K562 (cell line): Measurements from ENCODE around the gene TRANK1. TPM values are rescaled to one million over a fixed set of nuclear protein-coding genes. Genes with fewer than 3 reads are reported as not detected.

Experiments
- ATAC-seq: fragments of 200-7000 bp; cut with Tn5 transposase; 3 replicates; pipeline ENCODE4 v1.9.1; 2020; ENCODE audit warnings: moderate library complexity
- BruUV-seq: library from RNA; stranded (reverse); fragments of 400-500 nt; replicated peaks from 2 replicates; lab custom pipeline; 2021; lab: Mats Ljungman, UMichigan
- CTCF ChIA-PET: fragments of 300-600 bp; formaldehyde crosslinking; extraction: SDS; loops from one replicate; lab custom pipeline; 2021; ENCODE audit warnings: low intra/inter-chr PET ratio; lab: Yijun Ruan, JAX
- POLR2A ChIA-PET: fragments of 300-600, 350-650 bp; sonication (Branson Sonifier 250); formaldehyde crosslinking; extraction: SDS; loops from one replicate; lab custom pipeline; 2021; ENCODE audit warnings: antibody characterized with exemption, inconsistent platforms; lab: Yijun Ruan, JAX
- DNase-seq, 4 experiments: peaks; one replicate each; pipeline versions ENCODE4 v3.0.0 to v3.0.0-alpha.2; 2011 to 2018; ENCODE audit warnings: low spot score in 3 of 4, mixed read lengths in 3 of 4; ENCODE audit errors: extremely low read depth in 1 of 4
- FAIRE-seq: peaks from 2 replicates; lab custom pipeline; 2011; peaks lifted over from hg19 to GRCh38; lab: Jason Lieb, UNC
- H2AFZ ChIP-seq: 2 replicates; pipeline ENCODE4 v1.6.0; 2011; ENCODE audit warnings: low read depth, low read length, control low read depth, inconsistent platforms
- H3K27ac ChIP-seq: fragments of 200-600 bp; 3 replicates; pipeline ENCODE4 v1.8.0; 2011; ENCODE audit warnings: low read depth, mild to moderate bottlenecking, control low read depth, inconsistent platforms, low read length, moderate library complexity, mixed read lengths; ENCODE audit errors: extremely low read depth
- H3K27me3 ChIP-seq, 2 experiments: fragments of 300-600 bp in 1 of 2; 2 replicates in 1 of 2; 3 replicates in 1 of 2; pipeline versions ENCODE4 v1.6.0 to v1.8.0; 2011; ENCODE audit warnings: inconsistent platforms in 2 of 2, low read length in 2 of 2, mild to moderate bottlenecking in 1 of 2, mixed read lengths in 1 of 2, moderate library complexity in 1 of 2; ENCODE audit not compliant: control insufficient read depth in 2 of 2, insufficient read depth in 2 of 2
- H3K36me3 ChIP-seq: fragments of 300-600 bp; 3 replicates; pipeline ENCODE4 v1.8.0; 2011; ENCODE audit warnings: mild to moderate bottlenecking, low read length, inconsistent platforms; ENCODE audit not compliant: control insufficient read depth, insufficient read depth
- H3K4me1 ChIP-seq, 2 experiments: fragments of 200-600 bp in 1 of 2; replicated peaks in 1 of 2; 2 replicates in 1 of 2; 3 replicates in 1 of 2; pipeline versions ENCODE4 v1.5.1 to v1.8.0; 2011; ENCODE audit warnings: inconsistent platforms in 2 of 2, low read length in 2 of 2, mild to moderate bottlenecking in 1 of 2, mixed read lengths in 1 of 2, moderate library complexity in 1 of 2; ENCODE audit not compliant: control insufficient read depth in 2 of 2, insufficient read depth in 2 of 2
- H3K4me2 ChIP-seq: 2 replicates; pipeline ENCODE4 v1.6.1; 2011; ENCODE audit warnings: low read length, control low read depth, inconsistent platforms, mixed read lengths; ENCODE audit not compliant: insufficient read depth
- H3K4me3 ChIP-seq: fragments of 200-600 bp; sonication (generic), shearing (Covaris generic); 2 replicates; pipeline ENCODE4 v1.5.1; 2016; ENCODE audit warnings: control low read depth, inconsistent platforms
- H3K79me2 ChIP-seq: fragments of 200-600 bp; 3 replicates; pipeline ENCODE4 v1.8.0; 2011; ENCODE audit warnings: low read length, inconsistent platforms; ENCODE audit not compliant: control insufficient read depth, insufficient read depth
- H3K9ac ChIP-seq, 2 experiments: 2 replicates each; pipeline versions ENCODE4 v1.6.0 to v1.6.1; 2011; ENCODE audit warnings: low read depth in 2 of 2, low read length in 2 of 2, control low read depth in 1 of 2, inconsistent platforms in 1 of 2, mild to moderate bottlenecking in 1 of 2, mixed read lengths in 1 of 2; ENCODE audit not compliant: insufficient read depth in 1 of 2
- H3K9me1 ChIP-seq: one replicate; pipeline ENCODE4 v1.6.0; 2011; ENCODE audit warnings: inconsistent platforms, mild to moderate bottlenecking, low read length, moderate library complexity; ENCODE audit not compliant: control insufficient read depth, insufficient read depth
- H3K9me3 ChIP-seq: replicated peaks from 2 replicates; pipeline ENCODE4 v1.5.1; 2011; ENCODE audit warnings: low read depth, low read length, inconsistent platforms; ENCODE audit not compliant: control insufficient read depth, insufficient read depth
- H4K20me1 ChIP-seq: replicated peaks from 2 replicates; pipeline ENCODE4 v1.6.1; 2011; ENCODE audit warnings: low read length, inconsistent platforms, mixed read lengths; ENCODE audit not compliant: control insufficient read depth, insufficient read depth
- FOXJ3 ChIP-seq: sonication (generic); formaldehyde crosslinking; IDR thresholded peaks from 2 replicates; pipeline ENCODE4 v1.4.0; 2020; ENCODE audit warnings: mild to moderate bottlenecking, missing genetic modification reagents
- IRF2 ChIP-seq: sonication (generic); formaldehyde crosslinking; IDR thresholded peaks from 2 replicates; pipeline ENCODE4 v1.8.1; 2022; ENCODE audit warnings: mild to moderate bottlenecking, missing genetic modification reagents
- PCBP2 ChIP-seq: fragments of 200-400 bp; formaldehyde crosslinking; IDR thresholded peaks from 2 replicates; pipeline ENCODE4 v1.6.1; 2018; ENCODE audit warnings: low read length, low read depth, mild to moderate bottlenecking, moderate library complexity; ENCODE audit not compliant: poor library complexity, severe bottlenecking
- RAD21 ChIP-seq, 2 experiments: fragments of 250-450 bp in 1 of 2; fragments of 450-650 bp in 1 of 2; sonication (Bioruptor Pico) in 1 of 2; formaldehyde crosslinking in 1 of 2; IDR thresholded peaks in 1 of 2; conservative IDR thresholded peaks in 1 of 2; 2 replicates each; pipeline versions ENCODE4 v1.4.0 to v1.8.0; 2020 to 2022; ENCODE audit warnings: mild to moderate bottlenecking in 2 of 2, moderate library complexity in 1 of 2
- SMC3 ChIP-seq: conservative IDR thresholded peaks from 2 replicates; pipeline ENCODE4 v1.6.1; 2011; ENCODE audit warnings: low read depth, low read length, improper control_type of control experiment; ENCODE audit not compliant: insufficient read depth
- YY1 ChIP-seq, 3 experiments: IDR thresholded peaks; 2 replicates each; pipeline ENCODE4 v1.6.1; 2011; ENCODE audit warnings: low read length in 2 of 3, mild to moderate bottlenecking in 2 of 3, moderate library complexity in 2 of 3, borderline replicate concordance in 1 of 3, control low read depth in 1 of 3, low read depth in 1 of 3; ENCODE audit not compliant: insufficient read depth in 3 of 3, insufficient replicate concordance in 2 of 3, control insufficient read depth in 1 of 3, insufficient read length in 1 of 3; ENCODE audit errors: extremely low read depth in 1 of 3
- WGBS: fragments of 100-300 bp; shearing (Covaris generic); methylation state at CpG from one replicate; pipeline ENCODE4 v1.1.6; 2016; ENCODE audit warnings: low coverage, mixed read lengths; ENCODE audit not compliant: insufficient coverage; ENCODE audit errors: missing lambda C conversion rate; 5-methylcytosine and 5-hydroxymethylcytosine counted together
- in situ Hi-C: fragments of 300-500 bp; cut with MboI; formaldehyde crosslinking; loops from 4 replicates; pipeline ENCODE4 v1.15.0; 2018; ENCODE audit warnings: inconsistent platforms, mixed read lengths
- intact Hi-C: fragments of 100-400 bp; cut with micrococcal nuclease; formaldehyde crosslinking; loops from 2 replicates; pipeline ENCODE4 v1.14.2; 2022
- polyA plus RNA-seq, 8 experiments: library from polyadenylated mRNA; depleted of rRNA in 4 of 8; stranded (reverse) in 5 of 8; unstranded in 3 of 8; fragments of >200 nt; fragmentation: Nextera tagmentation in 2 of 8; fragmentation: Illumina TruSeq in 1 of 8; extraction: Ambion mirVana in 2 of 8; extraction: Trizol in 1 of 8; gene quantifications; 2 replicates each; pipeline versions ENCODE4 v1.2.1 to v1.2.3, GENCODE V29; 2011 to 2014; ENCODE audit warnings: inconsistent platforms in 1 of 8, missing spikeins in 1 of 8
- total RNA-seq, 7 experiments: library from RNA; depleted of rRNA in 6 of 7; stranded (reverse); fragments of >200 nt in 6 of 7; fragmentation: Illumina TruSeq in 2 of 7; extraction: Trizol in 2 of 7; gene quantifications; 2 replicates each; pipeline versions ENCODE4 v1.2.1 to v1.2.3, GENCODE V29; 2011 to 2021; ENCODE audit warnings: low replicate concordance in 1 of 7
- TF ChIP-seq, protein P1 (sequence below), 2 experiments: fragments of 450-650 bp; formaldehyde crosslinking in 1 of 2; IDR thresholded peaks; 2 replicates each; pipeline versions ENCODE4 v1.4.0 to v1.6.1; 2014 to 2020; ENCODE audit warnings: mild to moderate bottlenecking in 2 of 2, borderline replicate concordance in 1 of 2, low read depth in 1 of 2
- TF ChIP-seq, protein P2 (sequence below), 3 experiments: IDR thresholded peaks in 2 of 3; conservative IDR thresholded peaks in 1 of 3; 2 replicates each; pipeline ENCODE4 v1.5.1; 2011 to 2012; ENCODE audit warnings: low read length in 3 of 3, mild to moderate bottlenecking in 3 of 3, control low read depth in 2 of 3, improper control_type of control experiment in 1 of 3, inconsistent platforms in 1 of 3, low read depth in 1 of 3, mixed read lengths in 1 of 3, moderate library complexity in 1 of 3; ENCODE audit not compliant: insufficient read depth in 2 of 3

Gene TRANK1
- total and polyA plus RNA-seq, 9 of the 15 experiments (the other 6 are each of a cell fraction or from before 2014, with no cell fraction given), result 0.41 to 5.3 (median 2.1) TPM

DNA sequence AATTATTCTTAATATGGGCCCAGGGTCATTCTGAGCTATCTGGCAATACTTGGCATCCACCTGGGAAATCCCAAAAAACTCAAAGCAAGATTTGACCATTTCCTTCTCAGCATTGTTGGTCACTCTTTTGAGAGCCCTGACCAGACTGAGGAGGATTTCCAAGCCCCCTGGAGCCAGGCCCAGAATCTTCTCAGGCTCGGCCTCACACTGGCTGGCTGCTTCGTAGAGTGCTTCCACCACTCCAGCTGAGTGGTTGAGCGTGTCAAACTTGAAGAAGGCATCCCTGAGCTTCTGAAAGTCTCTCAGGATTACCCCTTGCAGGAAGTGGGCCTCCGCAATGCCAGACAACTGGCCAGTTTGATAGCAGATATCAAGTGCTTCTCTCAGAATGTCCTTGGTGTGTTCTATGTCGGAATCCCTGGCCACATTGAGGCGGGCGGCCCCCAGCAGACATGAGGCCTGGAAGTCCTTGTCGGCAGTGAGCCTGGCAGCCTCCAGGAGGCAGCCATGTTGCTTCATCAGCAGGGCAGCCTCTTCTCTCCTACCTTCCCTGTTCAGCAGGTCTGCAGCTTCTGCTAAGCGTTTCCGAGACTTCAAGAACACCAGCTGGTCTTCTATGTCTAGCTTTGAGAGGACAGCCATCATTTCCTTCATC lies 111.6 kb downstream of the TRANK1 start:
- Histone ChIP-seq H3K27ac (no peak overlapping the region), H3K79me2 (no peaks in the 10 kb centered on the region), H3K4me1 (no peaks in the 10 kb centered on the region), H3K27me3 (peaks cover 13 to 24% of the 10 kb centered on the region in 2 experiments), H3K9me3 (no peaks in the 10 kb centered on the region), H2AFZ (peak overlapping the region; percentile 23; the same call in 1 of the 2 replicates), H3K36me3 (no peaks in the 10 kb centered on the region), H3K4me2 (no peak overlapping the region), H4K20me1 (no peaks in the 10 kb centered on the region), H3K9ac (no peak overlapping the region), H3K4me3 (no peak overlapping the region), H3K9me1 (no peaks in the 10 kb centered on the region)
- no peak for FAIRE-seq
- ATAC-seq, result peak; percentile 82
- POLR2A ChIA-PET, result interaction anchor here (0.5 to 1.0 kb wide), 2 partner anchors 26 to 155 kb away, joined by 3 read pairs; no protein-coding TSS in a partner anchor
- intact Hi-C loops, result no loop called here
- 25% methylated on average over 10 of the region's 10 CpGs for WGBS
- CTCF ChIA-PET, result interaction anchor here (1.2 kb wide), 1 partner anchor 126 kb away, joined by 5 read pairs; no protein-coding TSS in a partner anchor
- peak in 1 of 4 experiments; percentile 22 for DNase-seq
- in situ Hi-C loops, result no loop called here
- BruUV-seq, result no TSS peak
- TF ChIP-seq, protein P1, sequence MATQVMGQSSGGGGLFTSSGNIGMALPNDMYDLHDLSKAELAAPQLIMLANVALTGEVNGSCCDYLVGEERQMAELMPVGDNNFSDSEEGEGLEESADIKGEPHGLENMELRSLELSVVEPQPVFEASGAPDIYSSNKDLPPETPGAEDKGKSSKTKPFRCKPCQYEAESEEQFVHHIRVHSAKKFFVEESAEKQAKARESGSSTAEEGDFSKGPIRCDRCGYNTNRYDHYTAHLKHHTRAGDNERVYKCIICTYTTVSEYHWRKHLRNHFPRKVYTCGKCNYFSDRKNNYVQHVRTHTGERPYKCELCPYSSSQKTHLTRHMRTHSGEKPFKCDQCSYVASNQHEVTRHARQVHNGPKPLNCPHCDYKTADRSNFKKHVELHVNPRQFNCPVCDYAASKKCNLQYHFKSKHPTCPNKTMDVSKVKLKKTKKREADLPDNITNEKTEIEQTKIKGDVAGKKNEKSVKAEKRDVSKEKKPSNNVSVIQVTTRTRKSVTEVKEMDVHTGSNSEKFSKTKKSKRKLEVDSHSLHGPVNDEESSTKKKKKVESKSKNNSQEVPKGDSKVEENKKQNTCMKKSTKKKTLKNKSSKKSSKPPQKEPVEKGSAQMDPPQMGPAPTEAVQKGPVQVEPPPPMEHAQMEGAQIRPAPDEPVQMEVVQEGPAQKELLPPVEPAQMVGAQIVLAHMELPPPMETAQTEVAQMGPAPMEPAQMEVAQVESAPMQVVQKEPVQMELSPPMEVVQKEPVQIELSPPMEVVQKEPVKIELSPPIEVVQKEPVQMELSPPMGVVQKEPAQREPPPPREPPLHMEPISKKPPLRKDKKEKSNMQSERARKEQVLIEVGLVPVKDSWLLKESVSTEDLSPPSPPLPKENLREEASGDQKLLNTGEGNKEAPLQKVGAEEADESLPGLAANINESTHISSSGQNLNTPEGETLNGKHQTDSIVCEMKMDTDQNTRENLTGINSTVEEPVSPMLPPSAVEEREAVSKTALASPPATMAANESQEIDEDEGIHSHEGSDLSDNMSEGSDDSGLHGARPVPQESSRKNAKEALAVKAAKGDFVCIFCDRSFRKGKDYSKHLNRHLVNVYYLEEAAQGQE (IDR thresholded peaks at IDR 0.05; ENCODE audit: borderline replicate concordance), result 0 out of 2 replicates have a peak, but pooled peaks have one; percentile 8
- TF ChIP-seq, protein P1 (CRISPR knock-in tag; IDR thresholded peaks at IDR 0.05; ENCODE audit: low read depth), result no peak
- TF ChIP-seq FOXJ3 (no peak), RAD21 (CRISPR knock-in tag; conservative IDR thresholded peaks at IDR 0.05 in 1 of 2, IDR thresholded peaks at IDR 0.05 in 1 of 2) (0 out of 4 replicates have a peak, but pooled peaks of 1 of the 2 experiments have one; percentile 35), SMC3 (0 out of 2 replicates have a peak, but pooled peaks have one; percentile 32), YY1 (IDR thresholded peaks at IDR 0.05; ENCODE audit: borderline replicate concordance in 1 of 3, control insufficient read depth in 1 of 3, extremely low read depth in 1 of 3, insufficient read depth in 3 of 3, insufficient read length in 1 of 3, insufficient replicate concordance in 2 of 3, low read depth in 1 of 3, low read length in 2 of 3) (peak in 1 of 3 experiments; percentile 35), IRF2 (CRISPR knock-in tag) (no peak), PCBP2 (no peak)
- TF ChIP-seq, protein P2, sequence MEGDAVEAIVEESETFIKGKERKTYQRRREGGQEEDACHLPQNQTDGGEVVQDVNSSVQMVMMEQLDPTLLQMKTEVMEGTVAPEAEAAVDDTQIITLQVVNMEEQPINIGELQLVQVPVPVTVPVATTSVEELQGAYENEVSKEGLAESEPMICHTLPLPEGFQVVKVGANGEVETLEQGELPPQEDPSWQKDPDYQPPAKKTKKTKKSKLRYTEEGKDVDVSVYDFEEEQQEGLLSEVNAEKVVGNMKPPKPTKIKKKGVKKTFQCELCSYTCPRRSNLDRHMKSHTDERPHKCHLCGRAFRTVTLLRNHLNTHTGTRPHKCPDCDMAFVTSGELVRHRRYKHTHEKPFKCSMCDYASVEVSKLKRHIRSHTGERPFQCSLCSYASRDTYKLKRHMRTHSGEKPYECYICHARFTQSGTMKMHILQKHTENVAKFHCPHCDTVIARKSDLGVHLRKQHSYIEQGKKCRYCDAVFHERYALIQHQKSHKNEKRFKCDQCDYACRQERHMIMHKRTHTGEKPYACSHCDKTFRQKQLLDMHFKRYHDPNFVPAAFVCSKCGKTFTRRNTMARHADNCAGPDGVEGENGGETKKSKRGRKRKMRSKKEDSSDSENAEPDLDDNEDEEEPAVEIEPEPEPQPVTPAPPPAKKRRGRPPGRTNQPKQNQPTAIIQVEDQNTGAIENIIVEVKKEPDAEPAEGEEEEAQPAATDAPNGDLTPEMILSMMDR (IDR thresholded peaks at IDR 0.05 in 2 of 3, conservative IDR thresholded peaks at IDR 0.05 in 1 of 3; ENCODE audit: insufficient read depth in 2 of 3, low read depth in 1 of 3, low read length in 3 of 3), result peak; percentile 39 to 43 (median 40); a peak in 5 of 6 replicates
